ENCODE measurements around the gene SLC16A10.
A peak's percentile ranks its signal among the peaks of the same experiment; 100 is the strongest.

The SLC16A10 gene

DNA sequence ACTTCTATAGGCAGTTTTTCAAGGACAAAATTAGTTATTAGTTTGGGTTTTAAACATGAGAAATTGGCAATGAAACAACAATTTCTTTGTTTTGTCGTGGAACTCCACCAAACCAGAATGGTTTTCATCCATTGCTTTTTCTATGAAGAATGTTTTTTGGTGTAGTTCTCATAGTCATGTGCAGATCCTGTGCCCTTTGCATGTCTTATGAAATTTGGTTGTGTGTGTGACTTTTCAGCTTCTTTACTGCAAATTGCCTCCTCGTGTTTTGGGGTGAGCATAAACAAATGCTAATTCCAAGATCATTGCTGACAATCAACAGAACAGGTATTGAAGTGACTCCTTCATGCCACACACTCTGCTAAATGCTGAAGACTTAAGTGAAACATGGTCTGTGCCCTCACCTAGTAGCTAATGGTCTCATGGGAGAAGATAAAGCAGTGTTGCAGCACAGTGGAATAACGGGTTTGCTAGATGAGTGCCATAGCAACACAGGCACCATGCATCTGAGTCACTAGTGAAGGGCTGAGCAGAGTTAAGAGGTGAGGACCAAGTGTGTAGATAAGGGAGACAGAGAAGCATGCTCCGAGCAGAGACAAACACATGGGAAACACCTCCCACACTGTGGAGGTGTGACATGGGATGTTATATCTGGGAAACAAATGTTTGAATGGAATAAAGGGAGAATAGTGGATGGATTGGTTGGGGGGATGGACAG is 120.0 kb downstream of the SLC16A10 start:
- H3K27ac Mint-ChIP-seq: no peak overlapping the region
- no peaks in the 10 kb centered on the region for H3K36me3 Mint-ChIP-seq (ENCODE audit: low read depth)
- H3K4me1 Mint-ChIP-seq: no peaks in the 10 kb centered on the region
- H3K4me3 Mint-ChIP-seq: no peak overlapping the region
- no peaks in the 10 kb centered on the region for H3K9me3 Mint-ChIP-seq
- TF ChIP-seq, protein P1, sequence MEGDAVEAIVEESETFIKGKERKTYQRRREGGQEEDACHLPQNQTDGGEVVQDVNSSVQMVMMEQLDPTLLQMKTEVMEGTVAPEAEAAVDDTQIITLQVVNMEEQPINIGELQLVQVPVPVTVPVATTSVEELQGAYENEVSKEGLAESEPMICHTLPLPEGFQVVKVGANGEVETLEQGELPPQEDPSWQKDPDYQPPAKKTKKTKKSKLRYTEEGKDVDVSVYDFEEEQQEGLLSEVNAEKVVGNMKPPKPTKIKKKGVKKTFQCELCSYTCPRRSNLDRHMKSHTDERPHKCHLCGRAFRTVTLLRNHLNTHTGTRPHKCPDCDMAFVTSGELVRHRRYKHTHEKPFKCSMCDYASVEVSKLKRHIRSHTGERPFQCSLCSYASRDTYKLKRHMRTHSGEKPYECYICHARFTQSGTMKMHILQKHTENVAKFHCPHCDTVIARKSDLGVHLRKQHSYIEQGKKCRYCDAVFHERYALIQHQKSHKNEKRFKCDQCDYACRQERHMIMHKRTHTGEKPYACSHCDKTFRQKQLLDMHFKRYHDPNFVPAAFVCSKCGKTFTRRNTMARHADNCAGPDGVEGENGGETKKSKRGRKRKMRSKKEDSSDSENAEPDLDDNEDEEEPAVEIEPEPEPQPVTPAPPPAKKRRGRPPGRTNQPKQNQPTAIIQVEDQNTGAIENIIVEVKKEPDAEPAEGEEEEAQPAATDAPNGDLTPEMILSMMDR (IDR thresholded peaks at IDR 0.05; ENCODE audit: unreplicated experiment in 3 of 3): no peak
- H3K27me3 Mint-ChIP-seq (ENCODE audit: low read depth): no peaks in the 10 kb centered on the region

DNA sequence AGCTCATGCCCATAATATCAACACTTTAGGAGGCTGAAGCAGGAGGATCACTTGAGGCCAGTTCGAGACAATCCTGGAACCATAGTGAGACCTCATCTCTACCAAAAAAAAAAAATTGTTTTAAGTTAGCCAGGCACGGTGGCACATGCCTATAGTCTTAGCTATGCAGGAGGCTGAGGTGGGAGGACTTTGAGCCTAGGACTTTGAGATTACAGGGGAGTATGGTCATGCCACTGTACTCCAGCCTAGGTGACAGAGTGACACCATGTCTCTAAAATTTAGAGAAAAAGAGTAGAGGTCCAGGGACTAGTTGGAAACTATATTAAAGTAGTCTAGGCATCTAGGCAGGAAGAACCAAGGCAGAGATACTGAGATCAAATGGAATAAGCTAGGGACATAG is 121.6 kb downstream of the SLC16A10 start:
- no peaks in the 10 kb centered on the region for H3K36me3 Mint-ChIP-seq (ENCODE audit: low read depth)
- no peaks in the 10 kb centered on the region for H3K27me3 Mint-ChIP-seq (ENCODE audit: low read depth)
- no peak overlapping the region for H3K27ac Mint-ChIP-seq
- H3K4me3 Mint-ChIP-seq: no peak overlapping the region
- H3K4me1 Mint-ChIP-seq: no peaks in the 10 kb centered on the region
- TF ChIP-seq, protein P1 (IDR thresholded peaks at IDR 0.05; ENCODE audit: unreplicated experiment in 3 of 3): no peak
- H3K9me3 Mint-ChIP-seq: no peaks in the 10 kb centered on the region

DNA sequence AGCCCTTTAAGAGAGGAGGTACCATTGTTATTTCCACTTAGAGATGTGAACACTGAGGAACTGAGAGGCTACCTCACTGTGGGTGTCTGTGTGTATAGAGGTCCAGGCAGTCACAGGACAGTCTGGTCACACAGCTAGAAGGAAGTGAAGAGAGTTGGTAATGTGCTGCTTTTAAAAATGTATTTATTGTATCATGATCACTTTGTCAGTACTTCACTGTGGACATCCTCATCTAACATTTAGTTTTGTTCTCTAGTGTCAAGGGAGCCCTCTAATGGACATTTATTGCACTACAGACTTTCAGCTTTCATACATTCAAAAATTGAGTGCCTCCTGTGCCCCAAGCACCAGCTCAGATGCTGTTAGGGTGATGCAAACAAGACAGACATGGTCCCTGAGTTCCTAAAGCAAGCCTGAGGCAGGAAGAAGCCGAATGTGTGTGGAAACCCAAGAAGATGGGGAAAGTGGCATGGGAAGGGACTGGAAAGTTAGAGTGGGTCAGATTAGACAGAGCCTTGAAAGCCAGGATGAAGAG is 123.0 kb downstream of the SLC16A10 start:
- Mint-ChIP-seq H3K4me1 (no peaks in the 10 kb centered on the region), H3K9me3 (no peaks in the 10 kb centered on the region), H3K27ac (no peak overlapping the region), H3K27me3 (ENCODE audit: low read depth) (no peaks in the 10 kb centered on the region), H3K4me3 (no peak overlapping the region), H3K36me3 (ENCODE audit: low read depth) (no peaks in the 10 kb centered on the region)
- TF ChIP-seq, protein P1 (IDR thresholded peaks at IDR 0.05; ENCODE audit: unreplicated experiment in 3 of 3): peak; percentile 66 to 74 (median 70)

GRCh38 chr6:111211411-111212030 is 124.2 kb downstream of the SLC16A10 start:
- Mint-ChIP-seq H3K4me1 (no peaks in the 10 kb centered on the region), H3K36me3 (ENCODE audit: low read depth) (no peaks in the 10 kb centered on the region), H3K9me3 (no peaks in the 10 kb centered on the region), H3K27me3 (ENCODE audit: low read depth) (no peaks in the 10 kb centered on the region), H3K27ac (no peak overlapping the region), H3K4me3 (no peak overlapping the region)
- TF ChIP-seq, protein P1 (IDR thresholded peaks at IDR 0.05; ENCODE audit: unreplicated experiment in 3 of 3): no peak

GRCh38 chr6:111212625-111213024 is 125.3 kb downstream of the SLC16A10 start:
- H3K9me3 Mint-ChIP-seq: no peaks in the 10 kb centered on the region
- H3K4me1 Mint-ChIP-seq: no peaks in the 10 kb centered on the region
- no peaks in the 10 kb centered on the region for H3K27me3 Mint-ChIP-seq (ENCODE audit: low read depth)
- H3K36me3 Mint-ChIP-seq (ENCODE audit: low read depth): no peaks in the 10 kb centered on the region
- TF ChIP-seq, protein P1 (IDR thresholded peaks at IDR 0.05; ENCODE audit: unreplicated experiment in 3 of 3): no peak
- no peak overlapping the region for H3K4me3 Mint-ChIP-seq
- H3K27ac Mint-ChIP-seq: no peak overlapping the region

Data from nephron (organoid).